Retinal pigment epithelial cell (primary cell): Measurements from ENCODE around the gene OTC.

Experiments used
- DNase-seq: peaks from one replicate; pipeline ENCODE4 v3.0.0-alpha.2; 2010; ENCODE audit warnings: low read depth
- H3K4me3 ChIP-seq: 2 replicates; pipeline ENCODE4 v1.5.1; 2011; ENCODE audit warnings: mild to moderate bottlenecking, low read length, control low read depth, moderate library complexity
- TF ChIP-seq, protein P1 (sequence below): conservative IDR thresholded peaks from 2 replicates; pipeline ENCODE4 v1.5.1; 2011; ENCODE audit warnings: low read depth, low read length, control low read depth, inconsistent platforms

OTC gene

DNA sequence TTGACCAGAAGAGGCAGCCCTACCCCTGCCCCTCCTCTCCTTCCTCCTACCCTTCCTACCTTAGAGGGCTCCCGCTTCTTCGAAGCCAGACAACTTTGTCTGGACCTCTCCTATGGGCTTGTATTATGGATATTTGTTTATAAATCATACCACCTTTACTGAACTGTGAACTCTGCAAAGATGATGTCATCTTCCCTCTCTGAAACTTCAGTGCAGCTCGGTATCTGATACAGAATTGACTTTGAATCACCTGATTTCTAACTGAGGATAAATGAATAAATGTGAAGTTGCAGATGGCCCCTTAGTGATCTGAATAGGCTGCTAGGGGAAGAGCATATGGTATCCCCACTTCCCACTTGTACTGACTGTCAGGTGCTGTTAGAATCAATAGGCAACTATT lies 1.1 kb upstream of the OTC start:
- DNase-seq = no peak
- TF ChIP-seq, protein P1, sequence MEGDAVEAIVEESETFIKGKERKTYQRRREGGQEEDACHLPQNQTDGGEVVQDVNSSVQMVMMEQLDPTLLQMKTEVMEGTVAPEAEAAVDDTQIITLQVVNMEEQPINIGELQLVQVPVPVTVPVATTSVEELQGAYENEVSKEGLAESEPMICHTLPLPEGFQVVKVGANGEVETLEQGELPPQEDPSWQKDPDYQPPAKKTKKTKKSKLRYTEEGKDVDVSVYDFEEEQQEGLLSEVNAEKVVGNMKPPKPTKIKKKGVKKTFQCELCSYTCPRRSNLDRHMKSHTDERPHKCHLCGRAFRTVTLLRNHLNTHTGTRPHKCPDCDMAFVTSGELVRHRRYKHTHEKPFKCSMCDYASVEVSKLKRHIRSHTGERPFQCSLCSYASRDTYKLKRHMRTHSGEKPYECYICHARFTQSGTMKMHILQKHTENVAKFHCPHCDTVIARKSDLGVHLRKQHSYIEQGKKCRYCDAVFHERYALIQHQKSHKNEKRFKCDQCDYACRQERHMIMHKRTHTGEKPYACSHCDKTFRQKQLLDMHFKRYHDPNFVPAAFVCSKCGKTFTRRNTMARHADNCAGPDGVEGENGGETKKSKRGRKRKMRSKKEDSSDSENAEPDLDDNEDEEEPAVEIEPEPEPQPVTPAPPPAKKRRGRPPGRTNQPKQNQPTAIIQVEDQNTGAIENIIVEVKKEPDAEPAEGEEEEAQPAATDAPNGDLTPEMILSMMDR = no peak
- no peak overlapping the region for H3K4me3 ChIP-seq

DNA sequence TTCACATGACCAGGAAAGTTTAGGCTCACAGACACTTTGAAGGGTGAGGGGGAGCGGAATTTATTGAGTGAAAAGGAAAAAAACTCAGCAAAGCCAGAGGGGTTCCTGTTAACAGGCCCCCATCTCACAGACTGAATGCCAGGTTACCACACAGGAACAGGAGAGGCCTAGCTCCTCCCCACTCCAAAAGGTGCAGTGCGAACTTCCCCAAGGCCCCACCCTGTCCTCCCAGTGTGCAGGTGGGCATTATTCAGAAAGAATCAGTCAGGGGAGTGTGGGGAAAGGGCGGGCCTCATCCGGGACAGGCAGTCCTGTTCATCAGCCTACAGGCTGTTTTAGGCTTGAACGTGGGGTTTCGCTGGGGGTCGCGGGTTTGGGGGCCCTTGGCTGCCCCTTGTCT lies 4.0 kb downstream of the OTC start:
- no peak for DNase-seq
- no peak overlapping the region for H3K4me3 ChIP-seq
- TF ChIP-seq, protein P1 = no peak

DNA sequence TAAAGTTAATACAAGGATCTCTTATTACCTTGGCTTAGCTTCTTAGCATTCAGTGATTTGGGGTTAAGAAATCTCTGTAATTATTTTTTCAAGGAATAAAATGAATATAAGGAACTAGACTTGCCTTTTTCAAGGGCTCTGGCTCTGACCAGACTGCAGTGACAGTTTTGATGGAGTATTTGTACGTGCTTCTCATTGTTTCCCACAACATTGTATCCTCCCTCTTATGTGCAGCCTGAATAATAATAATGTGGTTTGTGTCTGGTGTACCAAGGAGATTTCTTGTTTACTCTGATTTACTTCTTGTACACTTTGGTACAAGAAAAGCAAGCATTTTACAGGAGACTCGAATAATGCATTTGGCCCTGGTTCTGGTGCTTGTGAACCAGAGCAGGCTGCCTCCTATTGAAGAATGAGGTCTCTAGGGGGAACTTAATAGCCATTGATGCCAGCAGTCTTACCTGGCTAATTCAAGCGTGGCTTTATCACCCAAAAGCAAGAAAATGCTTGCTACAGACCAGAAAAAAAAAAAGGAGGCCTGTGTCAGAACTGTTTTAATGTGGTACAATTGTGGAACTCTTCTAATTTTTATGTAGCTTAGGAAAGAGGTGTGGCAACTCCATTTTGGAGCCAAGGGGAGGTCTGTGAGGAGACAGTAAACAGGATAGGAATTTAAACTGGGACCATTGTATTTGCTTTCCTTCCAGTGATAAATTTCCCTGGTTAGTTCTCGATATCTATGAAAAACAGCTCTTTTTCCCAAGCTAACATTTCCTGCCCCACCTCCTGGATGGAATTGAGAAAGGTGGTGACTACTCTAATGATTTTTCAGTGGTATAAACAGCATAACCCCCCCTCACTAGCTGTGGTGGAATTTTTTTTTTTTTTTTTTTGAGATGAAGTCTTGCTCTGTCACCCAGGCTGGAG lies 5.6 kb downstream of the OTC start:
- DNase-seq = no peak
- TF ChIP-seq, protein P1 = no peak
- no peak overlapping the region for H3K4me3 ChIP-seq

DNA sequence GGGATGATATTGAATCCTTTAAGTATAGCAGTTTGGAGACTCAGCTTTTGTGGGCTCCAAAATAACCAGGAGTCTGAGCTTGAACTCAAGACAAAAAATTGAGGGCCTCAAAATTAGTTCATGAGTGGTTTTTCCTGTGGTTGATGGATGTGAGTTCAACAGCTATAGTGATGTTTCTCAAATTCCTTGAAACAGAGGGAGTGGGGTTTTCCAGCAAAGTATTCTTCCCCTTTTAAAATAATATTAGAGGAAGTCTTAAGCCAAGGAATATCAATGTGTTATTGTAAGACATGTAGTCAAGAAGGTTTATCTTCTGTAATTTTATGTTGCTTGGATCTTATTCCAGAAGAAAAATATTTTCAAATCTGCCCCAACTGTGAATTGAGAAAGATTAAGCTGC lies 10.6 kb downstream of the OTC start:
- DNase-seq = no peak
- TF ChIP-seq, protein P1 = no peak

DNA sequence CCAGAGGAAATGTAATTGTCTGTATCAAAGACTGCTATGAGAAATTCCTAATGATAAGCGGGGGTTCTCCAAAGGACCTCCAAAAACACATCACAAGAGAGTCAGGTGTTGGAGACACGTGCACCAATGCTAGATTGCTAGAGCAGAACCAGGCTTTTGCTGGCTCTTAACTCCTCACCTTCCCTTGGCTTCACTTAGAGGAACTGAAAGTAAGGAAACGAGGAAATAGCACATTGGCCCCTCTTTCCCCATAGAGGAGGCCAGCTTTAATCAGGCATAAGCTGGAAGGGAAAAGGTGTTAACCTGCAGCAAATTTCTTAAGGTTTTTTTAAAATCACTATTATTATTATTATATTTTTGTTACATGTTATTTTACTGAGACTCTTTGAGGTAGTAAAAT lies 13.6 kb downstream of the OTC start:
- no peak overlapping the region for H3K4me3 ChIP-seq
- TF ChIP-seq, protein P1 = no peak
- DNase-seq = no peak

More for the DNA sequence above, 10.6 kb downstream of the OTC start:
- H3K4me3 ChIP-seq = no peak overlapping the region

DNA sequence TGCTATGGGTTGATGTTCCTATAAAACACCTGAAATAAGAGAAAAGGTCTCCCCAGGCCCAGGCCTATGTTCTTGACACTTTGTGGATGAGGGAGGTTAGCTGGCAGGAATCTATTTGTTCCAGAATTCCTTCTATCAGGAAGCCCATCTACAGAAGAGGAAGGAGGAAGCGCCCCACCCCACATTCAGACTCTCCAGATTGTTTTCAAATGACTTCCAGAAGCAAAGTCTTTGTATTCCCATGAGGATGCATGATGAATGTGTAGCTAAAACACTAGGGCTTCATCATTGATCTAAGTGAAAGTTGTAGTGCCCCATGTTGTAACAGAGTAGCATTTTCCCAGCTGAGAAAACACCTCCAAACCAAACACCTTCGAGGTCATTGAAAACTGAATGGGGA lies 16.4 kb downstream of the OTC start:
- no peak overlapping the region for H3K4me3 ChIP-seq
- TF ChIP-seq, protein P1 = no peak
- no peak for DNase-seq

DNA sequence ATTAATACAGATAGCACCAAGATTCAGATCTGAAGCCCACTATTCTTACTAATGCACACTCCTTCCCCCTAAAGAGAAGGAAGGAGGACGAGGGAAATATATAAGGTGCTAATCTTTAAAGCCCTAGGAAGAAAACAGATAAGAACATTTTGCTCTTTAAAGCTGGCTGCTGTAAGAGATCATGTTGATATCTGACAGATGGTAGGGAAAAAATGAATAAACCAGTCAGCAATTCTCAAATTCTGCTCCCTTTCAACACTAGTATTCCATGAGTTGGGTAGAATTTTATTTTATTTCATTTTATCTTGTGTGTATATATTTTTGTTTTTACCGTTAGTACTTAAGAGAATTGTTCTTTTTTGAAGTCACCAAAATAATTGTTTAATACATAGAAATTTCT lies 19.2 kb downstream of the OTC start:
- no peak for DNase-seq
- TF ChIP-seq, protein P1 = no peak
- no peak overlapping the region for H3K4me3 ChIP-seq
